ENCODE results near the gene BTBD2. TPM values are rescaled to one million over a fixed set of nuclear protein-coding genes. Genes with fewer than 3 reads are reported as not detected.

Gene BTBD2
- polyA plus RNA-seq, 4 donors = 32.7 to 101 (median 53.0) TPM

DNA sequence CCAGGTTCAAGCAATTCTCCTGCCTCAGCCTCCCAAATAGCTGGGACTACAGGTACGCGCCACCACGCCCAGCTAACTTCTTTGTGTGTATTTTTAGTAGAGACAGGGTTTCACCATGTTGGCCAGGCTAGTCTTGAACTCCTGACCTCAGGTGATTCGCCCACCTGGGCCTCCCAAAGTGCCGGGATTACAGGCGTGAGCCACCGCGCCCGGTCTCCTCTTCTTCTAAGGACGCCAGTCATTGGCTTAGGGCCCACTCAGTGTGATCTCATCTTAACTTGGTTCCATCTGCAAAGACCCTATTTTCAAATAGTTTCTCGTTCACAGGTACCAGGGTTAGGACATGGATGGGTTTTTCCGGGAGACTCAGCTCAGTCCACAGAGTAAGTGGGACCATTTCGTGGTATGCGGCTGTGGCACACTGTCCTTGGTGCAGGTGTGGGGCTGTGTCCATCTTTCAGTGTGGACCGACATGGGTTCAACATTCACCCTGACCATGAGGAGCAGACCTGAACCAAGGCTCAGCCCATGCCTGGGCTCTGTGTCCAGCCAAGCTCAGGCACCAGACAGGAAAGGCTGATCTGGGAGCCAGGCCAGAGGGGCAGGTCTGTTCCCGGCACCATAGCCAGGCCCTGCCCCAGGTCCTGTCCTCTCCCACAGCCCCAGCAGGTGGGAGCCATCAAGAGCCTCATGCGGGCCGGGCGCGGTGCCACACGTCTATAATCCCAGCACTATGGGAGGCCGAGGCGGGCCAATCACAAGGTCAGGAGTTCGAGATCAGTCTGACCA lies 38.3 kb upstream of the BTBD2 start:
- WGBS, 3 donors = 71 to 75% (median 73%) methylated on average over 23 to 24 of the region's 24 CpGs
- H3K4me1 ChIP-seq (ENCODE audit: control insufficient read depth in 3 of 3, insufficient read depth in 2 of 3, low read depth in 1 of 3, low read length in 2 of 3) = peaks cover 5 to 46% (median 8%) of the 10 kb centered on the region in 3 donors
- peaks cover 0 to 12% (median 0%) of the 10 kb centered on the region in 3 donors for H3K36me3 ChIP-seq (ENCODE audit: control insufficient read depth in 3 of 3, insufficient read depth in 2 of 3, low read depth in 1 of 3, low read length in 3 of 3)
- no peak overlapping the region for H3K4me3 ChIP-seq (ENCODE audit: low read depth in 1 of 3, low read length in 3 of 3)
- DNase-seq (no peak), FAIRE-seq (no peak)
- H3K9me3 ChIP-seq (ENCODE audit: control insufficient read depth in 2 of 2, insufficient read depth in 1 of 2, low read depth in 1 of 2, low read length in 1 of 2) = no peaks in the 10 kb centered on the region
- H3K27me3 ChIP-seq (ENCODE audit: control insufficient read depth in 3 of 3, insufficient read depth in 3 of 3, low read length in 3 of 3) = no peaks in the 10 kb centered on the region
- H3K27ac ChIP-seq (ENCODE audit: low read depth in 1 of 3, low read length in 2 of 3) = peak overlapping the region in 1 of 3 donors; percentile 11

DNA sequence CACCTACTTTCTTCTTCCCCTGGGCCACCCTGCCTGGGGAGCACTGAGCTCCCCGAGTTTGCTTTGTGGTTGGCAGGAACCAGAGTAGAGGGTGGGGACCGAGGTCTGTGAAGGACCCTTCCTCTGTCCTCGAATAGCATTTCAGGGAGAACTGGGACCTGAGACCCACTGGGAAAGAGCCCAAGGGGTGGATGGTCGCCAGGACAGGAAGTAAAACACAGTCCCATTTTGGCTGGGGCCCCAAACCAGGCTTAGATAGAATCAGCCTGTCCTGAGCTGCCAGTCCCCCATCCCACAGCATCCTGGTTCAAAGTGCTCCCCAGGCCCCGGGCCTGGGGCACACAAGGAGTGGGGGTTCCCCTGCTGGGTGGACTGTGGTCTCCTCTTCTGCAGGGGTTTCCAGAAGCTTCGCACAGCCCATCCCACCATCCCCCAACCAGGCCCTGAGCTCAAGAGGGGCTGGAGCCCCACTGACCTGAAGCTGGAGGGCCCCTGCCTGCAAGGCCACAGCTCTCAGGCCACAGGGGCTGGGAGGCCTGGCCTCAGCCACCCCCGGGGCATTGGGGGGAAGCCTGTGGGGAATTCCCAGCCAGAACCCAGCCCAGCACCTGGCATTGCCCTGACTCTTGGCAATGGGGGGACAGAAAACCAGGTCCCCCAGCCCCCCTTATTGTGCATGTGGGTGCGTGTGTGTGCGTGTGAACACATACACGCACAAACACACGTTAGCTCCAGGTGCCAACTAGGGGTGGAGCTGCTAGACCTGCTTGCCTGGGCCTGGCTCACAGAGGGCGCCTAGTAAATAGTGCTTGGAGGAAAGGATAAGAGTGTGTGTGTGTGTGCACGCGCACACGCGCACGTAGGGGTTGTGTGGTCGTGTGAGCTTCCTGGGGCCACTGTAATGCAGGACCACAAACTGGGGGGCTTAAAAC lies 36.5 kb upstream of the BTBD2 start:
- FAIRE-seq = no peak
- Histone ChIP-seq H3K27me3 (ENCODE audit: control insufficient read depth in 3 of 3, insufficient read depth in 3 of 3, low read length in 3 of 3) (no peaks in the 10 kb centered on the region), H3K9me3 (ENCODE audit: control insufficient read depth in 2 of 2, insufficient read depth in 1 of 2, low read depth in 1 of 2, low read length in 1 of 2) (no peaks in the 10 kb centered on the region), H3K4me3 (ENCODE audit: low read depth in 1 of 3, low read length in 3 of 3) (no peak overlapping the region), H3K4me1 (ENCODE audit: control insufficient read depth in 3 of 3, insufficient read depth in 2 of 3, low read depth in 1 of 3, low read length in 2 of 3) (peaks cover 6 to 54% (median 21%) of the 10 kb centered on the region in 3 donors), H3K36me3 (ENCODE audit: control insufficient read depth in 3 of 3, insufficient read depth in 2 of 3, low read depth in 1 of 3, low read length in 3 of 3) (peaks cover 0 to 29% (median 0%) of the 10 kb centered on the region in 3 donors), H3K27ac (ENCODE audit: low read depth in 1 of 3, low read length in 2 of 3) (peak overlapping the region; percentile 58 to 88 (median 69))
- DNase-seq = peak in 1 of 2 donors; percentile 56
- 18 to 37% (median 22%) methylated on average over 18 of the region's 18 CpGs for WGBS, 3 donors

DNA sequence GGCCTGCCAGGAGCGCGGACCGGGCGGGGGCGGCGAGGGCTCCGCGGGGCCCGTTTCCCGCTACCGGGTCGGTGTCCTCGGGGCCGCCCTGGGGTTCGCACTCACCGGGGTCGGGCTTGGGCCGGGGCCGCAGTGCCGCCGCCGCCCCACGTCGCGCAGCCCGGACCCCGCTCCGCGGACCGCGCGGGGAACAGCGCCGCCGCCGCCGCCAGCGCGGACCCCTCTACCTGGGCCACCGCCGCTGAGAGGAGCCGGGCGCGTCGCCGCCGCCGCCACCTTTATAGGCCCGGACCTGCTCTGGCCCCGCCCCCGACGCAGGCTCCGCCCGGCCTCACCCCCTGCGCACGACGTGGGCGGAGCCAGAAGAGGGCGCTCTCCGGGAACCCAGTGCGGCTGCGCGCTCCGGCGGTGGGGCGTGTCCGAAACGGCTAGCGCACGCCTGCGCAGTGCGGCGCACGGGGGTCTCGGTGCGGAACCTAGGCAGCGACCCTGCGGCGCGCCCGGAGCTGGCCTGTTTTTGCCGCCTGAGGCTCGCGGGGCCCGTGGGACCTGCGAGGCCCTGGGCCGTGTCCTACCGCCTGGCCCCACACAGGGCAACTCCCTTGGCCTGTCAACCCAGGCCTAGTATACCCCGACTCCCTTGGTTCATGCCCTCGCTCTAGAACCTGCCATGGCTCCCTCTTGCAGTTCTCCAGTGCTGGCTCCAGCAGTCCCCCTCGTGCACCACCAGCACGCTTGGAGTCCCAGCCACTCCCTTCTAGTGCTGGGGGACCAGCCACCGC lies 35.7 kb upstream of the BTBD2 start, which contains the start of gene MKNK2:
Gene MKNK2 (minus strand): TSS at position 254 of the 782 bp plus-strand sequence. CDS start 393 bp downstream, outside the sequence.
- Histone ChIP-seq H3K4me1 (ENCODE audit: control insufficient read depth in 3 of 3, insufficient read depth in 2 of 3, low read depth in 1 of 3, low read length in 2 of 3) (peaks cover 8 to 47% (median 18%) of the 10 kb centered on the region in 3 donors), H3K36me3 (ENCODE audit: control insufficient read depth in 3 of 3, insufficient read depth in 2 of 3, low read depth in 1 of 3, low read length in 3 of 3) (peaks cover 0 to 38% (median 0%) of the 10 kb centered on the region in 3 donors), H3K9me3 (ENCODE audit: control insufficient read depth in 2 of 2, insufficient read depth in 1 of 2, low read depth in 1 of 2, low read length in 1 of 2) (no peaks in the 10 kb centered on the region), H3K27ac (ENCODE audit: low read depth in 1 of 3, low read length in 2 of 3) (peak within 1 kb of the TSS; percentile 88 to 93 (median 92)), H3K27me3 (ENCODE audit: control insufficient read depth in 3 of 3, insufficient read depth in 3 of 3, low read length in 3 of 3) (no peaks in the 10 kb centered on the region), H3K4me3 (ENCODE audit: low read depth in 1 of 3, low read length in 3 of 3) (peak within 1 kb of the TSS; percentile 93 to 99 (median 94))
- WGBS, 3 donors = 2 to 7% (median 3%) methylated on average over 24 to 93 of the region's 93 CpGs
- DNase-seq (peak; percentile 89 to 95), FAIRE-seq (no peak)

DNA sequence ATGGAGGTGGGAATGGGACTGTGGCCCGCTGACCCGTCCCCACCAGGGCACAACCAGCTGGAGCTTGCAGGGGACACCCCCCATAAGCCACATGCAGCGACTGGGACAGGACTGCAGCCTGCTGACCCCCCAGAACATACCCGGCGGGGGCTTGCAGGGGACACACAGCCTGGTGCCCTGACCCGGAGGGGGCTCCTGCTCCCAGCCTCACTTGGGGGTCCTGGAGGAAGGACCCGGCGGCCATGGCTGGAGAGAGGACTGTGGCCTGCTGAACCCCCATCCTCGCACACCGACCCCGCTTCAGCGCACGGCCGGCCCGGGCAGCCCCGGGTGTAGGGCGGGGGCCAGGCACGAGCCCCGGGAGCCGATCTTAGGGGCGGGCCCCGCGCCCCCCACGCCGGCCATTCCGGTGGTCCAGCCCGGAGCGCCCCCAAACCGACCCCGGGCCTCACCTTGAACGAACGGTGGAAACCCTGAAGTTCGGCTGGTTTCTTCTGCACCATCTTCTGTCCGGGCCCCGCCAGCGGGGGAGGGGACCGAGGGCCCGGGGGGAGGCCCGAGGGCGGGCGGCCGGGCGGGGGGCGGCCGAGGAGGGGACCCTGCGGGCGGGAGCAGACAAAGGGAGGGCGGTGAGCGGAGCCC lies 35.0 kb upstream of the BTBD2 start:
- FAIRE-seq (no peak), DNase-seq (no peak)
- 0 to 1% (median 1%) methylated on average over 32 to 49 of the region's 49 CpGs for WGBS, 3 donors

DNA sequence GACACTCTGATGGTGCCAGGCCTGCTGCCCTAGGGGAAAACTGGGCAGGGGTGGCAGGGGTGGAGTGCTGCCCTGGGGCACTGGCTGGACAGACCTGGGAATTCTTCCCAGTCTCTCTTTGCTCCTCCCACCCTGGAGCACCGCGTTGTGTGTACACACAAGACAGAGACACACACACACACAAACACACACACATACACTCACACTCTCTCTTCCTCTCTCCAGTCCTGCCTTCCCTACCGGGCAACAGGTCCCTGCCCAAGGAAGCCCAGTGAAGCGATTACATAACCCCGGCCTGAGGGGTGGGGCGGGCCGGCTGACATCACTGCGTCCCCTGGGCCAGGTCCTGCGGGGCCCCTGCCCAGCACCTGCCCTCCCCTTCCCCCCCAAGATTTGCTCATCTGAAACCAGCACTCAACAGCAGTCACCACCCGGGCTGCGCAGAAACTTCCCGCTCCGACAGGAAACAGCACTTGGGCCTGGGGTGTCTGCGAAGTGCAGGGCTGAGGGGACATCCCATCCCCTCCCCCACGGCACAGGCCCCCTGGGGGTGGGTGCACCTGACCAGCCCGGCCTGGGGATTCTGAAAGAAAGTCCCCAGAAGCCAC lies 34.3 kb upstream of the BTBD2 start:
- WGBS, 3 donors = 0 to 1% (median 0%) methylated on average over 15 to 16 of the region's 16 CpGs
- H3K27ac ChIP-seq (ENCODE audit: low read depth in 1 of 3, low read length in 2 of 3) = peak overlapping the region; percentile 88 to 93 (median 92)
- DNase-seq (peak; percentile 84 to 89), FAIRE-seq (no peak)
- H3K36me3 ChIP-seq (ENCODE audit: control insufficient read depth in 3 of 3, insufficient read depth in 2 of 3, low read depth in 1 of 3, low read length in 3 of 3) = peaks cover 0 to 49% (median 6%) of the 10 kb centered on the region in 3 donors
- H3K9me3 ChIP-seq (ENCODE audit: control insufficient read depth in 2 of 2, insufficient read depth in 1 of 2, low read depth in 1 of 2, low read length in 1 of 2) = no peaks in the 10 kb centered on the region
- peak overlapping the region; percentile 93 to 99 (median 94) for H3K4me3 ChIP-seq (ENCODE audit: low read depth in 1 of 3, low read length in 3 of 3)
- no peaks in the 10 kb centered on the region for H3K27me3 ChIP-seq (ENCODE audit: control insufficient read depth in 3 of 3, insufficient read depth in 3 of 3, low read length in 3 of 3)
- H3K4me1 ChIP-seq (ENCODE audit: control insufficient read depth in 3 of 3, insufficient read depth in 2 of 3, low read depth in 1 of 3, low read length in 2 of 3) = peaks cover 8 to 41% (median 18%) of the 10 kb centered on the region in 3 donors

More for the DNA sequence above, 35.0 kb upstream of the BTBD2 start:
- Histone ChIP-seq H3K4me1 (ENCODE audit: control insufficient read depth in 3 of 3, insufficient read depth in 2 of 3, low read depth in 1 of 3, low read length in 2 of 3) (peaks cover 8 to 43% (median 18%) of the 10 kb centered on the region in 3 donors), H3K27me3 (ENCODE audit: control insufficient read depth in 3 of 3, insufficient read depth in 3 of 3, low read length in 3 of 3) (no peaks in the 10 kb centered on the region), H3K9me3 (ENCODE audit: control insufficient read depth in 2 of 2, insufficient read depth in 1 of 2, low read depth in 1 of 2, low read length in 1 of 2) (no peaks in the 10 kb centered on the region), H3K27ac (ENCODE audit: low read depth in 1 of 3, low read length in 2 of 3) (peak overlapping the region; percentile 88 to 93 (median 92)), H3K4me3 (ENCODE audit: low read depth in 1 of 3, low read length in 3 of 3) (peak overlapping the region; percentile 93 to 99 (median 94)), H3K36me3 (ENCODE audit: control insufficient read depth in 3 of 3, insufficient read depth in 2 of 3, low read depth in 1 of 3, low read length in 3 of 3) (peaks cover 0 to 45% (median 4%) of the 10 kb centered on the region in 3 donors)

DNA sequence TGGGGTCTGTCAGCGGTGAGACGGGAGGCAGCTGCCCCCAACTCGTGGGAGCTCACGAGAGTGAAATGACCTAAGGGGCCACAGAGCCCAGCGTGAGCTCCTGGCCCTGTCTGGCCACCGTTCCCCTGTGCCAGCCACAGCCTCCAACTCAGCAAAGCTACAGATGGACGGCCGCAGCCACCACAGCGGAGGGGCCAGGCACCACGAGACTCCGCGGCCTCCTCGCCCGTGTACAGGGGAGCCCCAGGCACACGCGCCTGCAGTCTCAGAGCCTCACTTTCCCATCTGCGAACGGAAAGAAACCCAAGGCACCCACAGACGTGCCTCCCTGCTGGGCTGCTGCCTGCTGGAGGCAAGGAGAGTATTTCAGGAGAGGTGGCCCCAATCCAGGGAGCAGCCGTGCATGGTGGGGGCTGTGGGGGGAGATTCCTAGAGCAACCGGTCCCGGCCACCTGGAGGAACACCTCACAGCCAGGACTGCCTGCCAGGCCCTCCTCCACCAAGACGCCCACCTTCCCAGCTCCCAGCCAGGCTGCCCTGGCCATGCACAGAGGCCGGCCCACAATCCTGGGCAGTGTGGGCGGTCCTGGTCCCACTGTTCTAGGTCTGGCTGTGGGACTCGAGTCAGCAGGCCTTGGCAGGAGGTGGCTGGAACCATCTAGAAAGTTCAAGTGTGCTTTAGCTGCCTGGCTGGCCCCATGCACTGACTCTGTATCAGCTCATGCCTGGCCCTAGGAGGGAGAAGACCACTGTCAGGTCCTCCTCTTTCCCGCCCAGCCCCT lies 33.6 kb upstream of the BTBD2 start:
- H3K27me3 ChIP-seq (ENCODE audit: control insufficient read depth in 3 of 3, insufficient read depth in 3 of 3, low read length in 3 of 3) = no peaks in the 10 kb centered on the region
- 13 to 44% (median 24%) methylated on average over 26 to 27 of the region's 27 CpGs for WGBS, 3 donors
- H3K27ac ChIP-seq (ENCODE audit: low read depth in 1 of 3, low read length in 2 of 3) = peak overlapping the region; percentile 88 to 93 (median 92)
- peaks cover 0 to 56% (median 6%) of the 10 kb centered on the region in 3 donors for H3K36me3 ChIP-seq (ENCODE audit: control insufficient read depth in 3 of 3, insufficient read depth in 2 of 3, low read depth in 1 of 3, low read length in 3 of 3)
- no peaks in the 10 kb centered on the region for H3K9me3 ChIP-seq (ENCODE audit: control insufficient read depth in 2 of 2, insufficient read depth in 1 of 2, low read depth in 1 of 2, low read length in 1 of 2)
- peak in 1 of 2 donors; percentile 26 for DNase-seq
- no peak for FAIRE-seq
- peaks cover 8 to 41% (median 18%) of the 10 kb centered on the region in 3 donors for H3K4me1 ChIP-seq (ENCODE audit: control insufficient read depth in 3 of 3, insufficient read depth in 2 of 3, low read depth in 1 of 3, low read length in 2 of 3)
- peak overlapping the region; percentile 93 to 99 (median 94) for H3K4me3 ChIP-seq (ENCODE audit: low read depth in 1 of 3, low read length in 3 of 3)
